GM21619 (cell line): ENCODE measurements around the gene SLC24A3.

ENCODE experiments used
- ATAC-seq: cut with Tn5 transposase; IDR thresholded peaks from one replicate; pipeline ENCODE4 v1.9.1; 2021; ENCODE audit not compliant: unreplicated experiment

Gene SLC24A3

DNA sequence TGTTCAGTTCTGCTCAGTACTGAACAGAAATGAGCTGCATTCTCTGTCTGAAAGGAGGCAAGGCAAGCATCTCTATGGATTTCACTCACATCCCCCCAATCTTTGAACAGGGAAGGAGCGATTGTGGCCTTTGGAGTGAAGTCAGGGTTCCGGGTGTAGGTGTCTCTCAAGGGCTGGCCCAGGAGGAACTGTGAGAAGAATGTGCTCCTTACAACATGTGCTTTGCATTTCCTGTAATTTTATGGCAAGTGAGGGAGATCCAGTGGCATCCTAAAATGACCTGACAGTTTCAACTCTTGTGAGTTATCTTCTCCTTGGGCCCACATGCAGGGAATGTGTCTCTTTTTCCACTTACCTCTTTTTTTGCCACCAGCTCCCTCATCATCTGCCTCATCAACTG lies 482.6 kb downstream of the SLC24A3 start:
- ATAC-seq = no peak

GRCh38 chr20:19696620-19697019 lies 484.2 kb downstream of the SLC24A3 start:
- ATAC-seq = no peak

- ATAC-seq = no peak
These were observed 485.0 kb downstream of the SLC24A3 start for GRCh38 chr20:19697415-19697814.

GRCh38 chr20:19699180-19699971 lies 486.9 kb downstream of the SLC24A3 start:
- ATAC-seq = no peak

DNA sequence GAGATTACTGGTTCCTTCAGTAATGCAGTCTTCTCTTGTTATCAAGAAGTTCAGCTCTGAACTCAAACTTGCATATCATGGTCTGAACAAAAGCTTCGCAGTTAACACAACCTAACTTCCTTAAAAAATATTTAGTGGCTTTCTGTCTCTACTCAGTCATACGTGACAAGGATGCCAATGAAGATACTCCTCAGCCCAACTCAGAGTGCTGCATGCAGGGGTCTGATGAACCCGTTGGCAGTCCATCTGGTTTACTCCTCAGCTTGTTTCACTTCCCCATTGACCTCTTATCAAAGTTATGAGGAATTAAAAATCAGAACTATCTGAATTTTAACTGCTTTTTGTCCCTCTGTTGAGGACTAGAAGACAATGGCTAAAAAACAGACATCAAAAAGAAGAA lies 489.0 kb downstream of the SLC24A3 start:
- ATAC-seq = no peak

GRCh38 chr20:19706463-19706862 lies 494.0 kb downstream of the SLC24A3 start:
- ATAC-seq = peak; percentile 47

DNA sequence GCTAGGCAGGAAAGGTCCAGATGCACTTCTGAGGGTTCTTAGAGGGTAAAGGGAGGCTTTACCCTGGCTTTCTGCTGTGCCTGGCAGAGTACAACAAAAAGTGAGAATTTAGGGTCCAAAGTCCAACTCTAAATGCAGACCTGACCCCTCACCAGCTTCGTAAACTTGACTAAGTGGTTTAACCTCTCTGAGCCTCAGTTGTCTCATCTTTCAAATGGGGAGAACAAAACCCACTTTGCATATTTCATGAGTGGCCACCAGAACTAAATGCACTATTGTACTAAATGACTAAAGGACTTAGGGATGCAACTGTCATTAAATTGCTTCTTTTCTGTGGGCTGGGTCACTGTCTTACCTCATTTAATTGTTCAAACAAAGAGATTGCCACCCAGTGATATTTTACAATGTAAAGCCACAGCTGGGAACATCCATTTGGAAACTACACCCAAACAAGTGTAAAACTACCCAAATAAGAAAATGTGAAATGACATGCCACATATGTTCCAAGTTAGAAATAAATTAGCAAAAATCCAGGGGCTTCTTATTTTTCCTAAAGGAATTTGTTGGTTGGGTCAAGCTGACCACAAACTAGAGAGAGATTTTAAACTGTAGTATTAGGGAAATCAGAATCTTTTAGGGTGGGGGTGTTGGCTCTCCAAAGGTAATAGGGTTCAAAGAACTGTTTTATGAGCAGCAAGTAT lies 497.3 kb downstream of the SLC24A3 start:
- no peak for ATAC-seq

- ATAC-seq = no peak
These were observed 498.1 kb downstream of the SLC24A3 start for GRCh38 chr20:19710336-19711120.

DNA sequence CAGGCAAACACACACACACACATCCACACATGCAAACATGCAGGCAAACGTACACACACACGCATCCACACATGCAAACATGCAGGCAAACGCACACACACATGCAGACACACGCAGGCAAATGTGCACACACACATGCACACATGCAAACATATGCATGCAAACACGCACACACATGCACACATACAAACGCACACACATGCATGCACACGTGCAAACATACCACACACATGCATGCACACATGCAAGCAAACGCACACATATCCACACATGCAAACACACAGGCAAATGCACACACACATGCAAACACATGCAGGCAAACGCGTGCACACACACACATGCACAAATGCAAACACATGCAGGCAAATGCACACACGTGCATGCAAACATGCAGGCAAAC lies 498.7 kb downstream of the SLC24A3 start:
- ATAC-seq = no peak

GRCh38 chr20:19712721-19713260 lies 500.3 kb downstream of the SLC24A3 start:
- no peak for ATAC-seq

GRCh38 chr20:19713822-19714578 lies 501.6 kb downstream of the SLC24A3 start:
- no peak for ATAC-seq

DNA sequence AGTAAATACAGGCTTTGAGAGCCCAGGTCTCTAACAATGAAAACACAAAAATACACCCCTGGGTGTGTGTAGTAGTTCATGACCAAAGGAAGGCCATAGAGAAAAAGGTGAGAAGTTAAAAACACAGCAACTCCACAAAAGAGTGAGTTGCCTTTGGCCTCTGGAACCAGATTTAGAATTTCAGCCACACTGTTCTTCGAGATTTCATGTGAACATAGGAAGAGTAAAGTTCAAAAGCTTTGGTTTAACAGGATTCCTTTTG lies 502.1 kb downstream of the SLC24A3 start:
- ATAC-seq = no peak

- ATAC-seq = no peak
These were observed 503.5 kb downstream of the SLC24A3 start for GRCh38 chr20:19715986-19716385.

- no peak for ATAC-seq
These were observed 506.4 kb downstream of the SLC24A3 start for GRCh38 chr20:19718880-19719279.

DNA sequence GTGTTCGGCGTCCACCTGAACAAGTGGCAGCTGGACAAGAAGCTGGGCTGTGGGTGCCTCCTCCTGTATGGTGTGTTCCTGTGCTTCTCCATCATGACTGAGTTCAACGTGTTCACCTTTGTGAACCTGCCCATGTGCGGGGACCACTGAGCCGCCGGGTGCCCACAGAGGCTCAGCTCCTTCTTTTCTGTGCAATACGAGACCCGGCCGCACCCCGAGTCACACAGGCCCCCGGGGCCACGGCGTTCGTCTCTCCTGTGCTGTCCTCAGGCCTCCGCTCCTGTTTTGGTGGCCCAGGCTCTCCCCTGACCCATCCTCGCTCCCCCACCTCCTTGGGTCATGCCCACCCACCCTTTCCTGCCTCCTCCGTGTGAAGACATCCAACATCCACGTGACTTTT lies 508.5 kb downstream of the SLC24A3 start:
- ATAC-seq = no peak

DNA sequence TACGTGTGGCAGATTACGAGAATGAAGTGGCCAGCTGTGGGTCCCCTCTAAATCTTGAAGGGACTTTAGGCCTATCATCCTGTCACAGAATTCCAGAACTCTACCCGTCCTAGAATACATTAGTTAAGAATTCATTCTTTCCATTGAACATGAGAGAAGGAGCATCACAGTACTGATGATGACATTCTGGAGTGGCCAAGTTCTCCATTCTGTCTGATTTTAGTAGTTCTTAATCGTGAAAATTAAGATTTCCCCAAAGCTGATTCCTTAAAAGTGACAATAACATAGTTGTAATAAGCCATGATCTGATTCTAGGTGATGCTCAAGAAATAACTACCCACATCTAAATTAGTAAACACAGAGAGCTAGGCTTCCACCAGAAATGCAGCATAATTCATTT lies 510.6 kb downstream of the SLC24A3 start:
- ATAC-seq = no peak

- ATAC-seq = no peak
These were observed 511.5 kb downstream of the SLC24A3 start for GRCh38 chr20:19723813-19724430.

GRCh38 chr20:19725373-19725772 lies 512.9 kb downstream of the SLC24A3 start:
- no peak for ATAC-seq

- no peak for ATAC-seq
These were observed 513.5 kb downstream of the SLC24A3 start for GRCh38 chr20:19725814-19726525.
